CD14-positive monocyte (primary cell): ENCODE data around the gene TMEFF2. TPM values are rescaled to one million over a fixed set of nuclear protein-coding genes. Genes with fewer than 3 reads are reported as not detected.

Experiments
- DNase-seq, 3 donors: peaks; one replicate each; pipeline ENCODE4 v3.0.0-alpha.2; 2011 to 2022
- H2AFZ ChIP-seq: 2 replicates; pipeline ENCODE4 v1.6.0; 2012; ENCODE audit warnings: mild to moderate bottlenecking, low read depth, low read length, inconsistent platforms; ENCODE audit not compliant: insufficient read depth, poor library complexity, severe bottlenecking
- H3K27ac ChIP-seq, 2 donors: 1 replicate in 1 of 2; 2 replicates in 1 of 2; pipeline ENCODE4 v1.5.1; 2012 to 2013; ENCODE audit warnings: low read length in 2 of 2, control low read depth in 1 of 2, inconsistent platforms in 1 of 2, low read depth in 1 of 2, mild to moderate bottlenecking in 1 of 2
- H3K27me3 ChIP-seq, 2 donors: one replicate each; pipeline versions ENCODE4 v1.6.0 to v1.6.1; 2011 to 2013; ENCODE audit warnings: low read length in 2 of 2; ENCODE audit not compliant: control insufficient read depth in 2 of 2, insufficient read depth in 2 of 2
- H3K36me3 ChIP-seq, 2 donors: replicated peaks in 1 of 2; 1 replicate in 1 of 2; 2 replicates in 1 of 2; pipeline versions ENCODE4 v1.5.1 to v1.6.1; 2012 to 2013; ENCODE audit warnings: low read length in 2 of 2, control low read depth in 1 of 2, inconsistent platforms in 1 of 2, mild to moderate bottlenecking in 1 of 2; ENCODE audit not compliant: insufficient read depth in 2 of 2, control insufficient read depth in 1 of 2
- H3K4me1 ChIP-seq, 2 donors: 1 replicate in 1 of 2; 2 replicates in 1 of 2; pipeline versions ENCODE4 v1.5.1 to v1.6.1; 2012 to 2013; ENCODE audit warnings: low read length in 2 of 2, control low read depth in 1 of 2, inconsistent platforms in 1 of 2, mild to moderate bottlenecking in 1 of 2, moderate library complexity in 1 of 2; ENCODE audit not compliant: insufficient read depth in 2 of 2, control insufficient read depth in 1 of 2
- H3K4me2 ChIP-seq: replicated peaks from 2 replicates; pipeline ENCODE3; 2012; ENCODE audit warnings: low read length, moderate library complexity, mild to moderate bottlenecking; ENCODE audit not compliant: poor library complexity, severe bottlenecking; ENCODE audit errors: extremely low read depth
- H3K4me3 ChIP-seq, 3 experiments: fragments of 200-600 bp in 1 of 3; sonication (generic) in 1 of 3; replicated peaks in 1 of 3; 1 replicate in 2 of 3; 2 replicates in 1 of 3; pipeline ENCODE4 v1.5.1; 2011 to 2013; ENCODE audit warnings: low read length in 3 of 3, mild to moderate bottlenecking in 3 of 3, control low read depth in 2 of 3, low read depth in 2 of 3, inconsistent platforms in 1 of 3, moderate library complexity in 1 of 3
- H3K79me2 ChIP-seq: 2 replicates; pipeline ENCODE4 v1.6.0; 2012; ENCODE audit warnings: mild to moderate bottlenecking, control low read depth, inconsistent platforms, low read length, moderate library complexity; ENCODE audit not compliant: insufficient read depth
- H3K9ac ChIP-seq: 2 replicates; pipeline ENCODE4 v1.6.0; 2017; ENCODE audit warnings: low read length, mild to moderate bottlenecking; ENCODE audit not compliant: insufficient read depth, poor library complexity, severe bottlenecking
- H3K9me3 ChIP-seq, 2 donors: replicated peaks in 1 of 2; 1 replicate in 1 of 2; 2 replicates in 1 of 2; pipeline versions ENCODE4 v1.5.1 to v1.6.1; 2012 to 2013; ENCODE audit warnings: low read length in 2 of 2, control low read depth in 1 of 2; ENCODE audit not compliant: control insufficient read depth in 1 of 2, insufficient read depth in 1 of 2
- H4K20me1 ChIP-seq: 2 replicates; pipeline ENCODE4 v1.6.0; 2012; ENCODE audit warnings: mild to moderate bottlenecking, low read length, control low read depth, moderate library complexity; ENCODE audit not compliant: insufficient read depth
- H3K27ac Mint-ChIP-seq, 7 donors: one replicate each; pipeline ENCODE4 v1.8.0; 2020; ENCODE audit warnings: mild to moderate bottlenecking in 7 of 7, mixed read lengths in 7 of 7, moderate library complexity in 6 of 7, inconsistent platforms in 2 of 7
- H3K27me3 Mint-ChIP-seq, 3 donors: one replicate each; pipeline ENCODE4 v1.8.0; 2021 to 2022; ENCODE audit warnings: low read depth in 3 of 3, mild to moderate bottlenecking in 3 of 3, mixed read lengths in 3 of 3, moderate library complexity in 3 of 3, inconsistent platforms in 1 of 3
- H3K36me3 Mint-ChIP-seq, 2 donors: one replicate each; pipeline ENCODE4 v1.8.0; 2020; ENCODE audit warnings: mixed read lengths in 2 of 2, inconsistent platforms in 1 of 2, mild to moderate bottlenecking in 1 of 2
- H3K4me1 Mint-ChIP-seq: one replicate; pipeline ENCODE4 v1.8.0; 2020; ENCODE audit warnings: mild to moderate bottlenecking, mixed read lengths
- H3K4me3 Mint-ChIP-seq, 2 donors: one replicate each; pipeline ENCODE4 v1.8.0; 2020; ENCODE audit warnings: mild to moderate bottlenecking in 2 of 2, mixed read lengths in 2 of 2, moderate library complexity in 1 of 2
- H3K9me3 Mint-ChIP-seq, 7 donors: one replicate each; pipeline ENCODE4 v1.8.0; 2020 to 2022; ENCODE audit warnings: mixed read lengths in 7 of 7, mild to moderate bottlenecking in 6 of 7, moderate library complexity in 6 of 7, inconsistent platforms in 2 of 7
- CTCF ChIP-seq: fragments of 200-600 bp; IDR thresholded peaks from one replicate; pipeline ENCODE4 v1.8.0; 2022; ENCODE audit warnings: antibody characterized with exemption, mild to moderate bottlenecking
- WGBS: methylation state at CpG from one replicate; pipeline ENCODE4 v1.1.5; 2013; ENCODE audit warnings: missing lambda C conversion rate; ENCODE audit not compliant: insufficient coverage; 5-methylcytosine and 5-hydroxymethylcytosine counted together
- intact Hi-C, 2 donors: fragments of 100-400 bp; cut with micrococcal nuclease; formaldehyde crosslinking; loops; one replicate each; pipeline versions ENCODE4 v1.15.0 to v1.15.1; 2023
- polyA plus RNA-seq, 3 donors: library from polyadenylated mRNA; depleted of rRNA in 1 of 3; unstranded in 2 of 3; stranded (reverse) in 1 of 3; fragments of 300-500 nt in 2 of 3; fragments of >200 nt in 1 of 3; fragmentation: Illumina TruSeq in 2 of 3; gene quantifications; 1 replicate in 2 of 3; 2 replicates in 1 of 3; pipeline ENCODE4 v1.2.3, GENCODE V29; 2012 to 2021

The TMEFF2 gene
- polyA plus RNA-seq, 3 donors = not detected

DNA sequence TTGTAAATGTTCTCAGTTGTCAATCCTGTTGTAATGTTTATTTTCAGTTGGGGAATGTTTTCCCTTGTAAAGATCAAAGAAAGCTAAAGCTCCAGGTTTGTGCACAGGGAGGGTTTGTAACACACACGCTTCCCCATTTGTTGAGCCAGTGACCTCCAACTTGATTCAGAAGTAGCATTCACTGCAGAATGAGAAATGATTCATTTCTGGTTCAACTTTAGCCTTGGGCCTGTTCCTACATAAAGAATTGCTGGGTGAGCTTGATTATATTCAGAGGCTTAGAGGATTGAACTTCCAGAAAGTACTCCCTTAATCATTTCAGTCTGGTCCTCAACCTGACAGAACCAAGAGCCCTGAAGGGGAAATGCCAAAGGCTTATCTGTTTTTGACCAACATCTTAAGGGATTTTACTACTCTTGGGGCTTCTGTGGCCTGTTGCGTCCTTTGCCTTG lies 277.3 kb downstream of the TMEFF2 start:
- H4K20me1 ChIP-seq = no peaks in the 10 kb centered on the region
- H3K9me3 ChIP-seq = peaks cover 0 to 9% of the 10 kb centered on the region in 2 donors
- H3K27ac ChIP-seq = no peak overlapping the region
- H3K9ac ChIP-seq = no peak overlapping the region
- WGBS = 100% methylated on average over 2 of the region's 2 CpGs
- H3K36me3 ChIP-seq = no peaks in the 10 kb centered on the region
- peaks cover 0 to 2% (median 0%) of the 10 kb centered on the region in 3 donors for H3K27me3 Mint-ChIP-seq
- no peaks in the 10 kb centered on the region for H3K4me1 ChIP-seq
- no peaks in the 10 kb centered on the region for H3K36me3 Mint-ChIP-seq
- TF ChIP-seq CTCF = no peak
- no peaks in the 10 kb centered on the region for H3K79me2 ChIP-seq
- no peaks in the 10 kb centered on the region for H3K4me1 Mint-ChIP-seq
- intact Hi-C loops = no loop called here
- H3K4me3 Mint-ChIP-seq = no peak overlapping the region
- no peak overlapping the region for H2AFZ ChIP-seq
- H3K27me3 ChIP-seq = no peaks in the 10 kb centered on the region
- peaks cover 1 to 7% (median 6%) of the 10 kb centered on the region in 7 donors for H3K9me3 Mint-ChIP-seq
- H3K4me3 ChIP-seq = no peak overlapping the region
- no peak overlapping the region for H3K4me2 ChIP-seq
- H3K27ac Mint-ChIP-seq = no peak overlapping the region
- no peak for DNase-seq

DNA sequence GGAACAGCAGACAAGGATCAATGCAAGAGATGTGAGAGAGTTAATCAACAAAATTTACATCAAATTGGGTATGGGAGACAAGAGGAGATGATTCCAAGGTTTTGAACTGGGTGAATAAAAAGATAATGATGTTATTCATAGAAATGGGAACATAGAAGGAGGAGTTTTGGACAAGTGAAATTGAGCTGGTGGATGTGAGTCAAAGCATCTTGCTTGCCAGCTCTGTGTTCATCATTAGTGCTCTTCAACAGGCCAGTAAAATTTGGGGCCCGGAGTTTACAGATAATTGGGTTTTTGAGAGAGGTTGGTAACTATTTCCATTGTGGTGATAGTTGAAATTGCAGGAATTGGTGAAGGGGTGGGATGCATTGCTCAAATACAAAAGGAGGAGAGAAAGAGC lies 277.9 kb downstream of the TMEFF2 start:
- Mint-ChIP-seq H3K27me3 (peaks cover 0 to 2% (median 0%) of the 10 kb centered on the region in 3 donors), H3K9me3 (peaks cover 0 to 2% (median under 1%) of the 10 kb centered on the region in 7 donors)

More for the DNA sequence above, 277.9 kb downstream of the TMEFF2 start:
- H3K79me2 ChIP-seq = no peaks in the 10 kb centered on the region
- H3K4me1 ChIP-seq = no peaks in the 10 kb centered on the region
- no peak overlapping the region for H3K4me3 Mint-ChIP-seq
- no peaks in the 10 kb centered on the region for H3K4me1 Mint-ChIP-seq
- no peak overlapping the region for H2AFZ ChIP-seq
- H3K9me3 ChIP-seq = peaks cover 0 to 6% of the 10 kb centered on the region in 2 donors
- WGBS = 86% methylated on average over 1 of the region's 1 CpG
- no peak overlapping the region for H3K4me3 ChIP-seq
- no peaks in the 10 kb centered on the region for H4K20me1 ChIP-seq
- no peaks in the 10 kb centered on the region for H3K36me3 Mint-ChIP-seq
- no peak overlapping the region for H3K4me2 ChIP-seq
- no peaks in the 10 kb centered on the region for H3K27me3 ChIP-seq
- intact Hi-C loops = no loop called here
- no peak overlapping the region for H3K9ac ChIP-seq
- DNase-seq = no peak
- no peaks in the 10 kb centered on the region for H3K36me3 ChIP-seq
- no peak for TF ChIP-seq CTCF
- no peak overlapping the region for H3K27ac Mint-ChIP-seq
- no peak overlapping the region for H3K27ac ChIP-seq
